ENCODE measurements around the gene CSNK1A1L. TPM values are rescaled to one million over a fixed set of nuclear protein-coding genes. Genes with fewer than 3 reads are reported as not detected.

CSNK1A1L gene
- total and polyA plus RNA-seq, 2 of the 8 experiments (the other 6 are each of a cell fraction or from before 2014, with no cell fraction given), result not detected

- TF ChIP-seq CHD7 (IDR thresholded peaks at IDR 0.05; ENCODE audit: insufficient replicate concordance, low read length) (no peak), CREB1 (IDR thresholded peaks at IDR 0.05) (no peak), YY1 (IDR thresholded peaks at IDR 0.05; ENCODE audit: low read depth, low read length) (no peak), E2F6 (IDR thresholded peaks at IDR 0.05) (no peak)
Measured at GRCh38 chr13:37068962-37069361, 36.5 kb downstream of the CSNK1A1L start (continued).

Measured in H1 (cell line).